Activated T-cell treated with anti-CD3 and anti-CD28 coated beads, Interleukin-2, amount 50 U/mL, for 24 hours (primary cell): ENCODE data around the gene ZBTB32.
"Not testable (repeated sequence)": the region's sequence is repeated elsewhere in the genome, so short reads cannot be mapped to it uniquely, and the experiment has no call there.

Experiments used
- DNase-seq: peaks from one replicate; pipeline ENCODE4 v3.0.0-alpha.2; 2020
- H3K27ac Mint-ChIP-seq: 2 replicates; pipeline ENCODE4 v1.8.0; 2020; ENCODE audit warnings: mild to moderate bottlenecking, mixed read lengths
- H3K27me3 Mint-ChIP-seq: 2 replicates; pipeline ENCODE4 v1.8.0; 2020; ENCODE audit warnings: mixed read lengths
- H3K36me3 Mint-ChIP-seq: 2 replicates; pipeline ENCODE4 v1.8.0; 2020; ENCODE audit warnings: low read depth, mixed read lengths
- H3K4me1 Mint-ChIP-seq: 2 replicates; pipeline ENCODE4 v1.8.0; 2020; ENCODE audit warnings: low read depth, mixed read lengths
- H3K4me3 Mint-ChIP-seq: 2 replicates; pipeline ENCODE4 v1.8.0; 2020; ENCODE audit warnings: mild to moderate bottlenecking, moderate library complexity, mixed read lengths
- H3K9me3 Mint-ChIP-seq: 2 replicates; pipeline ENCODE4 v1.8.0; 2020; ENCODE audit warnings: mixed read lengths

ZBTB32 gene, protein sequence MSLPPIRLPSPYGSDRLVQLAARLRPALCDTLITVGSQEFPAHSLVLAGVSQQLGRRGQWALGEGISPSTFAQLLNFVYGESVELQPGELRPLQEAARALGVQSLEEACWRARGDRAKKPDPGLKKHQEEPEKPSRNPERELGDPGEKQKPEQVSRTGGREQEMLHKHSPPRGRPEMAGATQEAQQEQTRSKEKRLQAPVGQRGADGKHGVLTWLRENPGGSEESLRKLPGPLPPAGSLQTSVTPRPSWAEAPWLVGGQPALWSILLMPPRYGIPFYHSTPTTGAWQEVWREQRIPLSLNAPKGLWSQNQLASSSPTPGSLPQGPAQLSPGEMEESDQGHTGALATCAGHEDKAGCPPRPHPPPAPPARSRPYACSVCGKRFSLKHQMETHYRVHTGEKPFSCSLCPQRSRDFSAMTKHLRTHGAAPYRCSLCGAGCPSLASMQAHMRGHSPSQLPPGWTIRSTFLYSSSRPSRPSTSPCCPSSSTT

DNA sequence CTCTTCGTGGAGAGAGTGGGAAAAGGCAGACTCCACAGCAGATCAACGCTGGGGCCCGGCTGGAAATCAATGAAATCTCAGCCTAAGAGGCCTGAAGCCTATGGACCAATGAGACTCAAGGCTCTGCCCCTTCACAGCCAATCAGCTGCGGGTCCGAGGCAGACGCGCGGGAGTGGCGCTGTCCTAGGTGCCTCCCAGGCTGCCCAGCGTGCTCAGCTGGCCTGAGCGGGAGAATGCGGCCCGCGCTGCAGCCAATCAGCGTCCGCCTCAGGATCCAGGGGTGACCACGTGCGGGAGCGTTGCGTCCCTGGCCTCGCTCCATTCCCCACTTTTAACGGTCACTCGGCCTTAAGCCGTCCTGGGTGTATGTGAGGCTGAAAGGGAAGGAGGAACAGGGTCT, at the start of gene ZBTB32:
Gene ZBTB32 (plus strand): TSS at position 341 of the 400 bp plus-strand sequence. CDS start 10,069 bp downstream, outside the sequence.
- peaks cover 17% of the 10 kb centered on the region for H3K4me1 Mint-ChIP-seq
- peaks cover 3% of the 10 kb centered on the region for H3K36me3 Mint-ChIP-seq
- DNase-seq: no peak
- no peaks in the 10 kb centered on the region for H3K9me3 Mint-ChIP-seq
- H3K27ac Mint-ChIP-seq: no peak within 1 kb of the TSS
- no peaks in the 10 kb centered on the region for H3K27me3 Mint-ChIP-seq
- H3K4me3 Mint-ChIP-seq: no peak within 1 kb of the TSS

DNA sequence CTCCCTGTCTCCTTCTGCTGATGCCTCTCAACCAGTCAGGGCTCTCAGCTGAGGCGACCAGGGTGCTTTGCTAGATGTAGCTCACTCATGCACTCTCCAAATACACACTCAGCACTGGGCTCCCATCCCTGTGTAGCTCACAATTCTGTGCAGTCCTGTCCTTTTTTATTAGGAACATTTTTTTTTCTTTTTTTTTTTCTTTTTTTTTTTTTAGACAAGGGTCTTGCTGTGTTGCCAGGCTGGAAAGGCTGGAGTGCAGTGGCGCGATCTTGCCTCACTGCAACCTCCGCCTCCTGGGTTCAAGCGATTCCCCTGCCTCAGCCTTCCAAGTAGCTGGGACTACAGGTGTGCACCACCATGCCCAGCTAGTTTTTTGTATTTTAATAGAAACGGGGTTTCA, 49.5 kb upstream of the ZBTB32 start:
- not testable (repeated sequence) for H3K27me3 Mint-ChIP-seq, H3K9me3 Mint-ChIP-seq, H3K27ac Mint-ChIP-seq, DNase-seq, H3K4me3 Mint-ChIP-seq
- Mint-ChIP-seq H3K36me3 (peaks cover 84% of the 10 kb centered on the region), H3K4me1 (peaks cover 29% of the 10 kb centered on the region)

DNA sequence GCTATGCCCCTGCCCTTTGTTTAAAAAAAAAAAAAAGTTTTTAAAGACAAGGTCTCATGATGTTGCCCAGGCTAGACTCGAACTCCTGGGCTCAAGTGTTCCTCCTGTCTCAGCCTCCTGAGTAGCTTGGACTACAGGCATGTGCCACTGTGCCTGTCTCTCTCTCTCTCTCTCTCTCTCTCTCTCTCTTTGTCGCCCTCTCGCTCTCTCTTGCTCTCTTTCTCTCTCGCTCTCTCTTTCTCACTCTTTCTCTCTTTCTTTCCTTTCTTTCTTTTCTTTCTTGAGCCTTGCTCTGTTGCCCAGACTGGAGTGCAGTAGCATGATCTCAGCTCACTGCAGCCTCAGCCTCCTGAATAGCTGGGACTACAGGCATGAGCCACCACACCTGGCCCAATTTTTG, 48.8 kb upstream of the ZBTB32 start:
- no peaks in the 10 kb centered on the region for H3K9me3 Mint-ChIP-seq
- peaks cover 21% of the 10 kb centered on the region for H3K4me1 Mint-ChIP-seq
- H3K27ac Mint-ChIP-seq: peak overlapping the region; percentile 15
- H3K36me3 Mint-ChIP-seq: peaks cover 83% of the 10 kb centered on the region
- no peak for DNase-seq
- H3K27me3 Mint-ChIP-seq: no peaks in the 10 kb centered on the region
- no peak overlapping the region for H3K4me3 Mint-ChIP-seq

DNA sequence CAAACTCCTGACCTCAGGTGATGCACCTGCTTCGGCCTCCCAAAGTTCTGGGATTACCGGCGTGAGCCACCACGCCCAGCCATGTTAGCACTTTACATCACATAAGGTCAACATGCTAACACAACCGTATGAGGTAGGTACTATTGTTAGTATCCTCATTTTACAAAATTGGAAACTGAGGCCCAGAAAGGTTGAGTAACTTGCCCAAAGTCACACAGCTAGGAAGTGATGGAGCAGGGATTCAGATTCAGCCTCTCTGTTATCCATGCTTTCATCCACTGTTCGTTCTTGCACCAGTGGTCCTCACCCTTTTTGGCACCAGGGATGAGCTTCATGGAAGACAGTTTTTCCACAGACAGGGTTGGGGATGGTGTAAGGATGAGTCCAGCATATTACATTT, 47.7 kb upstream of the ZBTB32 start:
- H3K4me3 Mint-ChIP-seq: no peak overlapping the region
- no peaks in the 10 kb centered on the region for H3K27me3 Mint-ChIP-seq
- no peak overlapping the region for H3K27ac Mint-ChIP-seq
- peaks cover 84% of the 10 kb centered on the region for H3K36me3 Mint-ChIP-seq
- no peaks in the 10 kb centered on the region for H3K9me3 Mint-ChIP-seq
- peaks cover 13% of the 10 kb centered on the region for H3K4me1 Mint-ChIP-seq
- no peak for DNase-seq

DNA sequence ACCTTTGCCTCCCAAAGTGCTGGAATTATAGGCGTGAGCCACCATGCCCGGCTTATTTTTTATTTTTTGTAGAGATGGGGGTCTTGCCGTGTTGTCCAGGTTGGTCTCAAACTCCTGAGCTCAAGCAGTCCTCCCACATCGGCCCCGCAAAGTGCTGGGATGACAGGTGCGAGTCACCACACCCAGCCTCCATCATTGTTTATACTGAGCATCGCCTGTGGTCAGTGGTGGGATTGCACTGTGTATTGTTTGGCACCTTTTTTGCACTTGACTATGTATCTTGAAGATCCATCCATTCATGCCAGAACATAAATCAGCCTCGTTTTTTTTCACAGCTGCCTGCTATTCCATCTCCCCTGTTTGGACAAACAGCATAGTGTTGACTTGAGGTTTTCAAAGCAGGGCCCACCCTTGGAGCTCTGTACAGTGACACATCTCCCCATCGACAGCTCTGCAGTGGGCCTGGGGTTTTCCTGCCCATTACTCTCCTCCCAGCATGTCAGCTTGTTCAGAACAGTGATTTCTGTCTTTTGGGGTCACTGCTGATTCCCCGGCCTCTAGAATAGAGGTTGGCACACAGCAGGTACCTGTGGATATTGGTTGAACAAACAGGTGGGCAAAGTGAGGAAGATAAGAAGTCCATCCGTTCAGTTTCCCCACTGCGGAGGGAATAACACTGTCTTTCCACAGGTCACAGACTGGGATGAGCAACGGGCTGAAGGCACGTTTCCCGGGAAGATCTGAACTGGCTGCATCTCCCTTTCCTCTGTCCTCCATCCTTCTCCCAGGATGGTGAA, 46.3 kb upstream of the ZBTB32 start:
- Mint-ChIP-seq H3K27me3 (no peaks in the 10 kb centered on the region), H3K27ac (no peak overlapping the region), H3K4me1 (peaks cover 11% of the 10 kb centered on the region), H3K36me3 (peaks cover 90% of the 10 kb centered on the region), H3K9me3 (no peaks in the 10 kb centered on the region), H3K4me3 (no peak overlapping the region)
- DNase-seq: no peak

DNA sequence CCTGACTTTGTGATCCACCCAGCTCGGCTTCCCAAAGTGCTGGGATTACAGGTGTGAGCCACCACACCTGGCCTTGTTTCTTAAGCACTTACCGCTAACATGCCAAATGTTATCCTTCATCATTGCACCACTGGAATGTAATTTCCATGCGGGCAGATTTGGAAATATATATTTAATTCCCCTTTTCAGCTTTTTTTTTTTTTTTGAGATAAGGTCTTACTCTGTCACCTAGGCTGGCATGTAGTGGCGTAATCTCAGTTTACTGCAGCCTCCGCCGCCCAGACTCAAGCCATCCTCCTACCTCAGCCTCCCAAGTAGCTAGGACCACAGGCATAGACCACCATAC, 42.4 kb upstream of the ZBTB32 start:
- peaks cover 82% of the 10 kb centered on the region for H3K36me3 Mint-ChIP-seq
- H3K4me3 Mint-ChIP-seq: no peak overlapping the region
- no peaks in the 10 kb centered on the region for H3K27me3 Mint-ChIP-seq
- H3K9me3 Mint-ChIP-seq: no peaks in the 10 kb centered on the region
- no peak for DNase-seq
- peaks cover 1% of the 10 kb centered on the region for H3K4me1 Mint-ChIP-seq
- H3K27ac Mint-ChIP-seq: no peak overlapping the region

DNA sequence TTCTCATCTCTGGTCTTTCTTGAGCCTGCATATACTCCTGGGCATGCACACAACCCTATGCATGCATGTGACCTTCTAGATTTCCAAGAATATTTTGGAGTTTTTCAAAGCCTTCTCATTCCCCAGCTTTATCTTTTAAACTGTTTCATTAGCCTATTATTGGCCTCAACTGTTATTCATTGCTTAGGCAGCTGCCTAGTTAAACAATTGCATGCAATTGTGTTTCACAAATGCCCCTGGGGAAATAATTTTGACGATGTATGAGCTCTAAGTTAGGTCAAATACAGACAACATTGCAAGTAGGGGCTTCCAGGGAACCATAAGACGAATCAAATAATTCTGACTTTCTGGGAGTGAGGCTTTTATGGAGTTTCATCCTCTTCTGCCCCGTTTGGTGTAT, 40.4 kb upstream of the ZBTB32 start:
- peak overlapping the region; percentile 33 for H3K27ac Mint-ChIP-seq
- peaks cover under 1% of the 10 kb centered on the region for H3K27me3 Mint-ChIP-seq
- no peak overlapping the region for H3K4me3 Mint-ChIP-seq
- peaks cover 63% of the 10 kb centered on the region for H3K36me3 Mint-ChIP-seq
- H3K9me3 Mint-ChIP-seq: no peaks in the 10 kb centered on the region
- H3K4me1 Mint-ChIP-seq: peaks cover 5% of the 10 kb centered on the region
- DNase-seq: no peak

DNA sequence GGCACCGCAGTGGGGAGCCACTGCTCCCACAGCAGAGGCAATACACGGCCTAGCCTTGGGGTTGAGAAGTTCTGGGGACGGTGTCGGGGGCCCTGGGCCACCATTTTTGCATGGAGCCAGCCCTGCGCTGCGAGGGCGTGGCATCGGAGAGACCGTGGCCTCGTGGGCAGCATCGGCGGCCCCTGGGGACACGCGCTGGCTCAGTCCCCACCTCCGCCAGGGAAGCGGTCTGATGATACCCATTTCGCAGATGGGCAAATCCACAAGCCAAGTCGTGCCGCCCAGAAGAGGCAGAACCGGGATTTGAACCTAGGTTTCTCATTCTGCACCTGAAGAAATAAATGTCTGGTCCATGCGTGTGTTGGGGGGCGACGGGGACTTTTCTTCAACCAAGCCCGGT, 39.2 kb upstream of the ZBTB32 start:
- H3K4me1 Mint-ChIP-seq: peaks cover 8% of the 10 kb centered on the region
- H3K36me3 Mint-ChIP-seq: peaks cover 54% of the 10 kb centered on the region

DNA sequence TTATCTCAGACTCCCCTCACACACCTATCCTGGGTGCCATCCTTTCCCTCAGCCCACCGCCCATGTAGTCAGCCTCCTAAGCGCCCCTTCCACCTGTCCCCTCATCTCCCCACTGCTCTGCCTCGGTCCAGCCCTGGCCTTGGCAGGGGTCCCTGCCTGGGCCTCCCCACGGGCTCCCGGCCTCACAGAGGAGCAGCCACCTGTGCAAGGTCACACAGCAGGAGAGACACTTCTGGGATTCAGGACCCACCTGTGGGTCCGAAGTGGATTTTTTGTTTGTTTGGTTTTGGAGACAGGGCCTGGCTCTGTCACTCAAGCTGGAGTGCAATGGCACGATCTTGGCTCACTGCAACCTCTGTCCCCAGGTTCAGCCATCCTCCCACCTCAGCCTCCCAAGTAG, 38.8 kb upstream of the ZBTB32 start:
- no peaks in the 10 kb centered on the region for H3K9me3 Mint-ChIP-seq
- no peak overlapping the region for H3K27ac Mint-ChIP-seq
- peaks cover 11% of the 10 kb centered on the region for H3K27me3 Mint-ChIP-seq
- peaks cover 50% of the 10 kb centered on the region for H3K36me3 Mint-ChIP-seq
- DNase-seq: no peak
- no peak overlapping the region for H3K4me3 Mint-ChIP-seq
- H3K4me1 Mint-ChIP-seq: peaks cover 8% of the 10 kb centered on the region

More for the DNA sequence above, 39.2 kb upstream of the ZBTB32 start:
- Mint-ChIP-seq H3K9me3 (no peaks in the 10 kb centered on the region), H3K27ac (no peak overlapping the region), H3K4me3 (no peak overlapping the region), H3K27me3 (peaks cover 10% of the 10 kb centered on the region)
- DNase-seq: no peak

DNA sequence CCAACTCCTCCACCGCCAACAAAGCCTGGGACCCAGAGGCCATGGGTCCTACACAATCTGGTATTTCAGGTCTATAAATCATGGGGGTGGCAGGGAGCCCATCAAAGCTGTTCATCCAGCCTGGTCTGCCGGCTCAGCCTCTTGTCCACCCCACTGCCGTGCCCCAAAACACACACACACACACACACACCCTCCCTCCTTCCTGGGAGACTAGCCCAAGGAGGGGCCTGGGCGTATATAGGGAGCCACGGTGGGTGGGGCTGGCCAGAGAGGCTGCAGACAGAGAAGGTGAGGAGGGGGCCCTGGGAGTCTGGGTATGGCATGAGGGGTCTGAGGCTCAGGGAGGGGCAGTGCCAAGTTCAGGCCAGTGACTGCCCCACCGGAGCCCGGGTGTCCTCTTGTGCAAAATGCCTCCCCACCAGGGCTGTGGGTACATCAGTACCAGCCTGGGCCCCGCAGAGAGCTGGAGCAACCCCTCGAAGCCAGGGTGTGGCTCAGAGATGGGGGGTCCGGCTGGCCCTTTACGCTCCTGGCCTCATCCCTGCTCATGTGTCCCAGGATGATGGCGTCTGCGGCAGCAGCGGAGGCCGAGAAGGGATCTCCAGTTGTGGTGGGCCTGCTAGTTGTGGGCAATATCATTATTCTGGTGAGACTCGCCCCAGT, 38.0 kb upstream of the ZBTB32 start, which contains the start of gene UPK1A:
Gene UPK1A (plus strand): TSS at position 267 of the 663 bp plus-strand sequence. CDS start 296 bp downstream, at position 563.
- H3K36me3 Mint-ChIP-seq: peaks cover 42% of the 10 kb centered on the region
- H3K4me3 Mint-ChIP-seq: no peak within 1 kb of the TSS
- H3K9me3 Mint-ChIP-seq: no peaks in the 10 kb centered on the region
- no peak within 1 kb of the TSS for H3K27ac Mint-ChIP-seq
- H3K4me1 Mint-ChIP-seq: peaks cover 8% of the 10 kb centered on the region
- no peak for DNase-seq
- H3K27me3 Mint-ChIP-seq: peaks cover 14% of the 10 kb centered on the region

DNA sequence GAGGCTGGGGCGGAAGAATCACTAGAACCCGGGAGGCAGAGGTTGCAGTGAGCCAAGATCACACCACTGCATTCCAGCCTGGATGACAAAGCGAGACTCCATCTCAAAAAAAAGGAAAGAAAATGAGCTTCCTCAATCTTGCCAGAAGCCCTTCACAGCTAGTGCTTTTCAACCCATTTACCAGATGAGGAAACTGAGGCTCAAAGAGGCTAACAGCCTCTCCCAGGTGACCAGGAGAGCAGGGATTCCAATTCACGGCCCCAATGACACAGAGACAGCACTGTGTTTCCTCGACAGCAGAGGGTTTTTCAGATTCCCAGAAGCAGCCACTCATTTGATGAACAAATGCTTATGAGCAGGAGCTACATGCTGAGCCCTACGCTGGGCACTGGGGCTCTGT, 34.8 kb upstream of the ZBTB32 start:
- DNase-seq: no peak
- Mint-ChIP-seq H3K4me3 (no peak overlapping the region), H3K9me3 (no peaks in the 10 kb centered on the region), H3K36me3 (peaks cover 13% of the 10 kb centered on the region), H3K27ac (no peak overlapping the region), H3K4me1 (peaks cover 15% of the 10 kb centered on the region), H3K27me3 (peaks cover 37% of the 10 kb centered on the region)

DNA sequence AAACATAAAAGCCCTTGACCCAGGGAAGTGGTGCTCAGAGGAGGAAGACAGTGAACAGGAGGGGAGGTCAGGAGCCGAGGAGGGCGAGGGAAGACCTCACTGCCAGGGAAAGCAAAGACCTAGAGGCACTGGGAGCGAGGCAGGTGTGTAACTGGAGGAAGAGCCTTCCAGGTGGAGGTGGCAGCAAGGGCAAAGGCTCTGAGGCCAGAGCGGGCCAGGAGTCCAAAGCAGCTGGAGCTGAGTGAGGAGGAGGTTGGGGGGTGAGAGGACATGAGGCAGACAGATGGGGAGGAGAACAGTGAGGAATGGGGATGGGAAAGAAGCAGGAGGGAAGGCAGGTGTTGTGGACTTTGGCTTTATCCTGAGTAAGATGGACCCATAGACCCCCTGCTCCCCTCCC, 34.4 kb upstream of the ZBTB32 start:
- DNase-seq: no peak
- H3K4me1 Mint-ChIP-seq: peaks cover 15% of the 10 kb centered on the region
- H3K27ac Mint-ChIP-seq: no peak overlapping the region
- H3K36me3 Mint-ChIP-seq: peaks cover 9% of the 10 kb centered on the region
- H3K4me3 Mint-ChIP-seq: no peak overlapping the region
- H3K27me3 Mint-ChIP-seq: peaks cover 37% of the 10 kb centered on the region
- no peaks in the 10 kb centered on the region for H3K9me3 Mint-ChIP-seq

DNA sequence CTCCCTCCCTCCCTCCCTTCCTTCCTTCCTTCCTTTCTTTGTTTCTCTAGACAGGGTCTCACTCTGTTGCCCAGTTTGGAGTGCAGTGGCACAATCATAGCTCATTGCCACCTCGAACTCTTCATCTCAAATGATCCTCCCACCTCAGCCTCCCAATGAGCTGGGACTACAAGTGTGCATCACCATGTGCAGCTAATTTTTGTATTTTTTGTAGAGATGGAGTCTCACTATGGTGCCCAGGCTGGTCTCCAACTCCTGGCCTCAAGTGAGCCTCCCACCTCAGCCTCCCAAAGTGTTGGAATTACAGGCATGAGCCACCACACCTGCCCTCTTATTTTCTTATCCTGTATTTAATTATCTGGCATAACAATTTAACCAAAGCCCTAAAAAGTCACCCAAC, 33.7 kb upstream of the ZBTB32 start:
- no peaks in the 10 kb centered on the region for H3K9me3 Mint-ChIP-seq
- no peak for DNase-seq
- no peak overlapping the region for H3K27ac Mint-ChIP-seq
- H3K36me3 Mint-ChIP-seq: peaks cover 3% of the 10 kb centered on the region
- peaks cover 37% of the 10 kb centered on the region for H3K27me3 Mint-ChIP-seq
- H3K4me1 Mint-ChIP-seq: peaks cover 15% of the 10 kb centered on the region
- no peak overlapping the region for H3K4me3 Mint-ChIP-seq

DNA sequence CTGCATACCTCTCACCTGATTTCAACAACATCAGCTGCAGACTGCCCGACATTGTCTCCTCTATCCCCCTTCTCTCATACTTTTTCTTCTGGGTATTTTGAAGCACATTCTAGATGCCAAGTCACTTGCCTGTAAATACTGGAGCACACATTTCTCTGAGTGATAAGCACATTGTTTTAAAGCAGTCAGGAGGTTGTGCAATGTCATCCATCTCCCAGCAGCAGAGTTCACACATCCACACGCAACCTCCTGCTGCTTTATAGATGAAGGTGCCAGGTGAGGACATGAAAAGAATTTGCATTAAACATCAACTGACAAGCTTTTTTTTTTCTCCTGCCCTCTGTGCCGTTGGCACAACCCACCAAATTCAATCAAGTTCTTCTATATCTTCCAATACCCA, 32.5 kb upstream of the ZBTB32 start:
- H3K27ac Mint-ChIP-seq: no peak overlapping the region
- H3K9me3 Mint-ChIP-seq: no peaks in the 10 kb centered on the region
- H3K36me3 Mint-ChIP-seq: no peaks in the 10 kb centered on the region
- H3K4me3 Mint-ChIP-seq: no peak overlapping the region
- DNase-seq: no peak
- peaks cover 15% of the 10 kb centered on the region for H3K4me1 Mint-ChIP-seq
- H3K27me3 Mint-ChIP-seq: peaks cover 37% of the 10 kb centered on the region
